Osteoblast (primary cell): Measurements from ENCODE around the gene JARID2. TPM values are rescaled to one million over a fixed set of nuclear protein-coding genes. Genes with fewer than 3 reads are reported as not detected.

Source experiments
- DNase-seq: peaks from one replicate; pipeline ENCODE4 v3.0.0; 2011; ENCODE audit warnings: low spot score, mixed read lengths; ENCODE audit not compliant: insufficient read length; ENCODE audit errors: missing footprints
- H2AFZ ChIP-seq: 2 replicates; pipeline ENCODE4 v1.6.0; 2011; ENCODE audit warnings: mild to moderate bottlenecking, low read length
- H3K27ac ChIP-seq: 2 replicates; pipeline ENCODE4 v1.5.1; 2011; ENCODE audit warnings: mild to moderate bottlenecking, low read depth, low read length, moderate library complexity
- H3K27me3 ChIP-seq: 2 replicates; pipeline ENCODE4 v1.6.0; 2012; ENCODE audit warnings: mild to moderate bottlenecking, control low read depth, inconsistent platforms, low read length, moderate library complexity; ENCODE audit not compliant: insufficient read depth
- H3K36me3 ChIP-seq: 2 replicates; pipeline ENCODE4 v1.5.1; 2011; ENCODE audit warnings: mild to moderate bottlenecking, low read length, control low read depth, moderate library complexity; ENCODE audit not compliant: insufficient read depth
- H3K4me1 ChIP-seq: 2 replicates; pipeline ENCODE4 v1.5.1; 2011; ENCODE audit warnings: mild to moderate bottlenecking, low read length, control low read depth, moderate library complexity; ENCODE audit not compliant: insufficient read depth
- H3K4me2 ChIP-seq: 2 replicates; pipeline ENCODE4 v1.6.0; 2011; ENCODE audit warnings: mild to moderate bottlenecking, low read length; ENCODE audit not compliant: insufficient read depth
- H3K4me3 ChIP-seq: fragments of 200-600 bp; sonication (generic); 3 replicates; pipeline ENCODE4 v1.5.1; 2012; ENCODE audit warnings: mild to moderate bottlenecking, low read length, inconsistent platforms; ENCODE audit not compliant: insufficient read depth
- H3K79me2 ChIP-seq: 2 replicates; pipeline ENCODE4 v1.6.0; 2012; ENCODE audit warnings: mild to moderate bottlenecking, low read length, control low read depth, inconsistent platforms; ENCODE audit not compliant: insufficient read depth
- H3K9me3 ChIP-seq: 2 replicates; pipeline ENCODE4 v1.5.1; 2011; ENCODE audit warnings: low read depth, low read length, control low read depth
- H4K20me1 ChIP-seq: 2 replicates; pipeline ENCODE4 v1.6.0; 2012; ENCODE audit warnings: mild to moderate bottlenecking, low read length, control low read depth; ENCODE audit not compliant: insufficient read depth
- CTCF ChIP-seq: IDR thresholded peaks from 2 replicates; pipeline ENCODE4 v1.5.1; 2011; ENCODE audit warnings: mild to moderate bottlenecking, low read depth, low read length, moderate library complexity; ENCODE audit errors: extremely low read depth
- total RNA-seq: library from RNA; depleted of rRNA; stranded (reverse); fragments of >200 nt; gene quantifications from 2 replicates; pipeline ENCODE4 v1.2.3, GENCODE V29; 2012

Gene JARID2
- total RNA-seq, 1 donor, result 10.5 TPM

GRCh38 chr6:15410752-15411151 lies 164.9 kb downstream of the JARID2 start:
- Histone ChIP-seq H3K4me3 (no peak overlapping the region), H3K27ac (no peak overlapping the region), H3K4me1 (peaks cover 10% of the 10 kb centered on the region), H3K36me3 (peaks cover 3% of the 10 kb centered on the region), H2AFZ (no peak overlapping the region), H3K27me3 (no peaks in the 10 kb centered on the region), H3K9me3 (no peaks in the 10 kb centered on the region), H3K79me2 (peaks cover 44% of the 10 kb centered on the region), H4K20me1 (peaks cover 29% of the 10 kb centered on the region), H3K4me2 (no peak overlapping the region)
- no peak for TF ChIP-seq CTCF
- DNase-seq, result no peak

- no peak overlapping the region for H3K4me3 ChIP-seq
- no peak for TF ChIP-seq CTCF
Observed at GRCh38 chr6:15411766-15412165, 165.9 kb downstream of the JARID2 start.

GRCh38 chr6:15412767-15413166 lies 166.9 kb downstream of the JARID2 start:
- Histone ChIP-seq H3K4me3 (no peak overlapping the region), H3K4me1 (peaks cover 10% of the 10 kb centered on the region), H3K36me3 (peaks cover 3% of the 10 kb centered on the region), H4K20me1 (peaks cover 12% of the 10 kb centered on the region), H3K27ac (no peak overlapping the region), H2AFZ (no peak overlapping the region), H3K27me3 (no peaks in the 10 kb centered on the region), H3K9me3 (no peaks in the 10 kb centered on the region), H3K79me2 (peaks cover 32% of the 10 kb centered on the region), H3K4me2 (no peak overlapping the region)
- DNase-seq, result no peak
- TF ChIP-seq CTCF, result no peak

More at GRCh38 chr6:15411766-15412165, 165.9 kb downstream of the JARID2 start:
- peaks cover 20% of the 10 kb centered on the region for H4K20me1 ChIP-seq
- H3K4me1 ChIP-seq, result peaks cover 10% of the 10 kb centered on the region
- no peaks in the 10 kb centered on the region for H3K9me3 ChIP-seq
- no peak overlapping the region for H3K27ac ChIP-seq
- peaks cover 36% of the 10 kb centered on the region for H3K79me2 ChIP-seq
- no peaks in the 10 kb centered on the region for H3K27me3 ChIP-seq
- H3K4me2 ChIP-seq, result no peak overlapping the region
- H2AFZ ChIP-seq, result no peak overlapping the region
- peaks cover 3% of the 10 kb centered on the region for H3K36me3 ChIP-seq
- no peak for DNase-seq

GRCh38 chr6:15413466-15414234 lies 167.8 kb downstream of the JARID2 start:
- H3K4me3 ChIP-seq, result no peak overlapping the region
- DNase-seq, result peak; percentile 94
- H3K9me3 ChIP-seq, result no peaks in the 10 kb centered on the region
- peaks cover 10% of the 10 kb centered on the region for H3K4me1 ChIP-seq
- peaks cover 3% of the 10 kb centered on the region for H3K36me3 ChIP-seq
- H3K79me2 ChIP-seq, result peaks cover 28% of the 10 kb centered on the region
- H3K4me2 ChIP-seq, result peak overlapping the region; percentile 2
- H4K20me1 ChIP-seq, result peaks cover 7% of the 10 kb centered on the region
- no peaks in the 10 kb centered on the region for H3K27me3 ChIP-seq
- no peak overlapping the region for H3K27ac ChIP-seq
- TF ChIP-seq CTCF, result no peak
- H2AFZ ChIP-seq, result no peak overlapping the region
